K562 (cell line): ENCODE results near the gene INS. TPM values are rescaled to one million over a fixed set of nuclear protein-coding genes. Genes with fewer than 3 reads are reported as not detected.

ENCODE experiments used
- ATAC-seq: fragments of 200-7000 bp; cut with Tn5 transposase; 3 replicates; pipeline ENCODE4 v1.9.1; 2020; ENCODE audit warnings: moderate library complexity
- BruUV-seq: library from RNA; stranded (reverse); fragments of 400-500 nt; replicated peaks from 2 replicates; lab custom pipeline; 2021; lab: Mats Ljungman, UMichigan
- CTCF ChIA-PET: fragments of 300-600 bp; formaldehyde crosslinking; extraction: SDS; loops from one replicate; lab custom pipeline; 2021; ENCODE audit warnings: low intra/inter-chr PET ratio; lab: Yijun Ruan, JAX
- POLR2A ChIA-PET: fragments of 300-600, 350-650 bp; sonication (Branson Sonifier 250); formaldehyde crosslinking; extraction: SDS; loops from one replicate; lab custom pipeline; 2021; ENCODE audit warnings: antibody characterized with exemption, inconsistent platforms; lab: Yijun Ruan, JAX
- DNase-seq, 4 experiments: peaks; one replicate each; pipeline versions ENCODE4 v3.0.0 to v3.0.0-alpha.2; 2011 to 2018; ENCODE audit warnings: low spot score in 3 of 4, mixed read lengths in 3 of 4; ENCODE audit errors: extremely low read depth in 1 of 4
- FAIRE-seq: peaks from 2 replicates; lab custom pipeline; 2011; peaks lifted over from hg19 to GRCh38; lab: Jason Lieb, UNC
- H2AFZ ChIP-seq: 2 replicates; pipeline ENCODE4 v1.6.0; 2011; ENCODE audit warnings: low read depth, low read length, control low read depth, inconsistent platforms
- H3K27ac ChIP-seq: fragments of 200-600 bp; 3 replicates; pipeline ENCODE4 v1.8.0; 2011; ENCODE audit warnings: low read depth, mild to moderate bottlenecking, control low read depth, inconsistent platforms, low read length, moderate library complexity, mixed read lengths; ENCODE audit errors: extremely low read depth
- H3K27me3 ChIP-seq, 2 experiments: fragments of 300-600 bp in 1 of 2; 2 replicates in 1 of 2; 3 replicates in 1 of 2; pipeline versions ENCODE4 v1.6.0 to v1.8.0; 2011; ENCODE audit warnings: inconsistent platforms in 2 of 2, low read length in 2 of 2, mild to moderate bottlenecking in 1 of 2, mixed read lengths in 1 of 2, moderate library complexity in 1 of 2; ENCODE audit not compliant: control insufficient read depth in 2 of 2, insufficient read depth in 2 of 2
- H3K36me3 ChIP-seq: fragments of 300-600 bp; 3 replicates; pipeline ENCODE4 v1.8.0; 2011; ENCODE audit warnings: mild to moderate bottlenecking, low read length, inconsistent platforms; ENCODE audit not compliant: control insufficient read depth, insufficient read depth
- H3K4me1 ChIP-seq, 2 experiments: fragments of 200-600 bp in 1 of 2; replicated peaks in 1 of 2; 2 replicates in 1 of 2; 3 replicates in 1 of 2; pipeline versions ENCODE4 v1.5.1 to v1.8.0; 2011; ENCODE audit warnings: inconsistent platforms in 2 of 2, low read length in 2 of 2, mild to moderate bottlenecking in 1 of 2, mixed read lengths in 1 of 2, moderate library complexity in 1 of 2; ENCODE audit not compliant: control insufficient read depth in 2 of 2, insufficient read depth in 2 of 2
- H3K4me2 ChIP-seq: 2 replicates; pipeline ENCODE4 v1.6.1; 2011; ENCODE audit warnings: low read length, control low read depth, inconsistent platforms, mixed read lengths; ENCODE audit not compliant: insufficient read depth
- H3K4me3 ChIP-seq: fragments of 200-600 bp; sonication (generic), shearing (Covaris generic); 2 replicates; pipeline ENCODE4 v1.5.1; 2016; ENCODE audit warnings: control low read depth, inconsistent platforms
- H3K79me2 ChIP-seq: fragments of 200-600 bp; 3 replicates; pipeline ENCODE4 v1.8.0; 2011; ENCODE audit warnings: low read length, inconsistent platforms; ENCODE audit not compliant: control insufficient read depth, insufficient read depth
- H3K9ac ChIP-seq, 2 experiments: 2 replicates each; pipeline versions ENCODE4 v1.6.0 to v1.6.1; 2011; ENCODE audit warnings: low read depth in 2 of 2, low read length in 2 of 2, control low read depth in 1 of 2, inconsistent platforms in 1 of 2, mild to moderate bottlenecking in 1 of 2, mixed read lengths in 1 of 2; ENCODE audit not compliant: insufficient read depth in 1 of 2
- H3K9me1 ChIP-seq: one replicate; pipeline ENCODE4 v1.6.0; 2011; ENCODE audit warnings: inconsistent platforms, mild to moderate bottlenecking, low read length, moderate library complexity; ENCODE audit not compliant: control insufficient read depth, insufficient read depth
- H3K9me3 ChIP-seq: replicated peaks from 2 replicates; pipeline ENCODE4 v1.5.1; 2011; ENCODE audit warnings: low read depth, low read length, inconsistent platforms; ENCODE audit not compliant: control insufficient read depth, insufficient read depth
- H4K20me1 ChIP-seq: replicated peaks from 2 replicates; pipeline ENCODE4 v1.6.1; 2011; ENCODE audit warnings: low read length, inconsistent platforms, mixed read lengths; ENCODE audit not compliant: control insufficient read depth, insufficient read depth
- HNRNPH1 ChIP-seq: fragments of 200-400 bp; formaldehyde crosslinking; optimal IDR thresholded peaks from 2 replicates; pipeline ENCODE3; 2017; ENCODE audit warnings: low read depth, mild to moderate bottlenecking, low read length, moderate library complexity
- PURB ChIP-seq: sonication (generic); formaldehyde crosslinking; IDR thresholded peaks from 2 replicates; pipeline ENCODE4 v1.9.0; 2021; ENCODE audit warnings: low read depth, mild to moderate bottlenecking, missing genetic modification reagents
- RNF2 ChIP-seq: sonication (generic); IDR thresholded peaks from 2 replicates; pipeline ENCODE4 v1.6.1; 2016
- ZNF165 ChIP-seq: fragments of 250-450 bp; sonication (Bioruptor Pico); IDR thresholded peaks from 2 replicates; pipeline ENCODE4 v1.4.0; 2020; ENCODE audit warnings: borderline replicate concordance
- ZNF217 ChIP-seq: sonication (generic); formaldehyde crosslinking; IDR thresholded peaks from 2 replicates; pipeline ENCODE4 v1.8.0; 2022; ENCODE audit warnings: mild to moderate bottlenecking, missing genetic modification reagents
- WGBS: fragments of 100-300 bp; shearing (Covaris generic); methylation state at CpG from one replicate; pipeline ENCODE4 v1.1.6; 2016; ENCODE audit warnings: low coverage, mixed read lengths; ENCODE audit not compliant: insufficient coverage; ENCODE audit errors: missing lambda C conversion rate; 5-methylcytosine and 5-hydroxymethylcytosine counted together
- in situ Hi-C: fragments of 300-500 bp; cut with MboI; formaldehyde crosslinking; loops from 4 replicates; pipeline ENCODE4 v1.15.0; 2018; ENCODE audit warnings: inconsistent platforms, mixed read lengths
- intact Hi-C: fragments of 100-400 bp; cut with micrococcal nuclease; formaldehyde crosslinking; loops from 2 replicates; pipeline ENCODE4 v1.14.2; 2022
- polyA plus RNA-seq, 8 experiments: library from polyadenylated mRNA; depleted of rRNA in 4 of 8; stranded (reverse) in 5 of 8; unstranded in 3 of 8; fragments of >200 nt; fragmentation: Nextera tagmentation in 2 of 8; fragmentation: Illumina TruSeq in 1 of 8; extraction: Ambion mirVana in 2 of 8; extraction: Trizol in 1 of 8; gene quantifications; 2 replicates each; pipeline versions ENCODE4 v1.2.1 to v1.2.3, GENCODE V29; 2011 to 2014; ENCODE audit warnings: inconsistent platforms in 1 of 8, missing spikeins in 1 of 8
- total RNA-seq, 7 experiments: library from RNA; depleted of rRNA in 6 of 7; stranded (reverse); fragments of >200 nt in 6 of 7; fragmentation: Illumina TruSeq in 2 of 7; extraction: Trizol in 2 of 7; gene quantifications; 2 replicates each; pipeline versions ENCODE4 v1.2.1 to v1.2.3, GENCODE V29; 2011 to 2021; ENCODE audit warnings: low replicate concordance in 1 of 7
- TF ChIP-seq, protein P1 (sequence below): fragments of 200-800 bp; sonication (Bioruptor generic); IDR thresholded peaks from 2 replicates; pipeline ENCODE4 v1.6.1; 2016; ENCODE audit warnings: missing genetic modification characterization, missing compliant biosample characterization

INS gene
- total and polyA plus RNA-seq, 9 of the 15 experiments (the other 6 are each of a cell fraction or from before 2014, with no cell fraction given) = not detected

DNA sequence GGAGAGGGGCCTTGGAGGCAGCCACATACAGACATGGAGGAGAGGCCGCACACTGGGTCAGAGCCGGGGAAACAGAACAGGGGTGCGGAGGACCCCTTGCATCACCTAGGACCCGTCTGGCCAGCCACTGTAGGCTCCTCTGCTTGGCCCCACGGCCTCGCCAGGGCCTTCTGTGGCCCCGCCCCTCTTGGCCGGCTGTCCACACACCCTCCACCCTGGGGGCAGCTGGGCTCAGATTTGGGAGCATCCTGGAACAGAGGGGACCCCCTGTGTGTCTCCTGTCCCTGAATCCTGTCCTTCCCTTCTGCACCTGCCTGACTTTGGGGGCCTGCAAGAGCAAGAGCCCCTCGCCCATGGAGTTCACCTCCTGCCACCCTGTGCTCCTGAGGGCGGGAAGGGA, 18.5 kb upstream of the INS start:
- WGBS = 1% methylated on average over 10 of the region's 10 CpGs
- Histone ChIP-seq H3K9me1 (no peaks in the 10 kb centered on the region), H2AFZ (no peak overlapping the region), H3K4me2 (no peak overlapping the region), H3K4me1 (peaks cover 0 to 9% of the 10 kb centered on the region in 2 experiments; a peak in 2 of 5 replicates), H3K27me3 (peaks cover 14 to 57% of the 10 kb centered on the region in 2 experiments; a peak in 4 of 5 replicates), H4K20me1 (no peaks in the 10 kb centered on the region; the same call in 1 of the 2 replicates), H3K4me3 (no peak overlapping the region), H3K79me2 (no peaks in the 10 kb centered on the region), H3K36me3 (no peaks in the 10 kb centered on the region), H3K27ac (no peak overlapping the region), H3K9ac (no peak overlapping the region), H3K9me3 (no peaks in the 10 kb centered on the region; the same call in 1 of the 2 replicates)
- intact Hi-C loops = no loop called here
- FAIRE-seq (no peak), ATAC-seq (no peak), DNase-seq (no peak)
- no TSS peak for BruUV-seq
- in situ Hi-C loops = no loop called here
- CTCF ChIA-PET = no interaction called here
- TF ChIP-seq, protein P1, sequence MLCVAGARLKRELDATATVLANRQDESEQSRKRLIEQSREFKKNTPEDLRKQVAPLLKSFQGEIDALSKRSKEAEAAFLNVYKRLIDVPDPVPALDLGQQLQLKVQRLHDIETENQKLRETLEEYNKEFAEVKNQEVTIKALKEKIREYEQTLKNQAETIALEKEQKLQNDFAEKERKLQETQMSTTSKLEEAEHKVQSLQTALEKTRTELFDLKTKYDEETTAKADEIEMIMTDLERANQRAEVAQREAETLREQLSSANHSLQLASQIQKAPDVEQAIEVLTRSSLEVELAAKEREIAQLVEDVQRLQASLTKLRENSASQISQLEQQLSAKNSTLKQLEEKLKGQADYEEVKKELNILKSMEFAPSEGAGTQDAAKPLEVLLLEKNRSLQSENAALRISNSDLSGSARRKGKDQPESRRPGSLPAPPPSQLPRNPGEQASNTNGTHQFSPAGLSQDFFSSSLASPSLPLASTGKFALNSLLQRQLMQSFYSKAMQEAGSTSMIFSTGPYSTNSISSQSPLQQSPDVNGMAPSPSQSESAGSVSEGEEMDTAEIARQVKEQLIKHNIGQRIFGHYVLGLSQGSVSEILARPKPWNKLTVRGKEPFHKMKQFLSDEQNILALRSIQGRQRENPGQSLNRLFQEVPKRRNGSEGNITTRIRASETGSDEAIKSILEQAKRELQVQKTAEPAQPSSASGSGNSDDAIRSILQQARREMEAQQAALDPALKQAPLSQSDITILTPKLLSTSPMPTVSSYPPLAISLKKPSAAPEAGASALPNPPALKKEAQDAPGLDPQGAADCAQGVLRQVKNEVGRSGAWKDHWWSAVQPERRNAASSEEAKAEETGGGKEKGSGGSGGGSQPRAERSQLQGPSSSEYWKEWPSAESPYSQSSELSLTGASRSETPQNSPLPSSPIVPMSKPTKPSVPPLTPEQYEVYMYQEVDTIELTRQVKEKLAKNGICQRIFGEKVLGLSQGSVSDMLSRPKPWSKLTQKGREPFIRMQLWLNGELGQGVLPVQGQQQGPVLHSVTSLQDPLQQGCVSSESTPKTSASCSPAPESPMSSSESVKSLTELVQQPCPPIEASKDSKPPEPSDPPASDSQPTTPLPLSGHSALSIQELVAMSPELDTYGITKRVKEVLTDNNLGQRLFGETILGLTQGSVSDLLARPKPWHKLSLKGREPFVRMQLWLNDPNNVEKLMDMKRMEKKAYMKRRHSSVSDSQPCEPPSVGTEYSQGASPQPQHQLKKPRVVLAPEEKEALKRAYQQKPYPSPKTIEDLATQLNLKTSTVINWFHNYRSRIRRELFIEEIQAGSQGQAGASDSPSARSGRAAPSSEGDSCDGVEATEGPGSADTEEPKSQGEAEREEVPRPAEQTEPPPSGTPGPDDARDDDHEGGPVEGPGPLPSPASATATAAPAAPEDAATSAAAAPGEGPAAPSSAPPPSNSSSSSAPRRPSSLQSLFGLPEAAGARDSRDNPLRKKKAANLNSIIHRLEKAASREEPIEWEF (CRISPR knock-in tag) = no peak
- TF ChIP-seq PURB (CRISPR knock-in tag) (no peak), ZNF165 (CRISPR knock-in tag) (no peak), ZNF217 (no peak), RNF2 (no peak), HNRNPH1 (no peak)
- POLR2A ChIA-PET = no interaction called here
